H9 (cell line): ENCODE measurements around the gene RGR. TPM values are rescaled to one million over a fixed set of nuclear protein-coding genes. Genes with fewer than 3 reads are reported as not detected.

Source experiments
- DNase-seq: peaks from one replicate; pipeline ENCODE4 v3.0.0-alpha.2; 2017
- H2AFZ ChIP-seq: one replicate; pipeline ENCODE4 v1.6.1; 2013; ENCODE audit warnings: mild to moderate bottlenecking, low read length, control low read depth, moderate library complexity
- H2AK5ac ChIP-seq: 2 replicates; pipeline ENCODE4 v1.6.1; 2013; ENCODE audit warnings: low read length, control low read depth, mixed read lengths; ENCODE audit not compliant: insufficient read length
- H2BK120ac ChIP-seq: one replicate; pipeline ENCODE4 v1.6.1; 2013; ENCODE audit warnings: low read depth, mild to moderate bottlenecking, low read length, control low read depth, inconsistent platforms; ENCODE audit not compliant: poor library complexity, severe bottlenecking
- H2BK12ac ChIP-seq: 2 replicates; pipeline ENCODE4 v1.6.1; 2013; ENCODE audit warnings: low read length, control low read depth, mixed read lengths, low read depth; ENCODE audit not compliant: insufficient read length
- H2BK15ac ChIP-seq: 2 replicates; pipeline ENCODE4 v1.6.1; 2013; ENCODE audit warnings: low read depth, low read length, control low read depth
- H2BK20ac ChIP-seq: one replicate; pipeline ENCODE4 v1.6.1; 2013; ENCODE audit warnings: low read depth, mild to moderate bottlenecking, low read length, control low read depth, inconsistent platforms; ENCODE audit not compliant: poor library complexity, severe bottlenecking
- H2BK5ac ChIP-seq: 2 replicates; pipeline ENCODE4 v1.6.1; 2013; ENCODE audit warnings: low read length, control low read depth, mixed read lengths; ENCODE audit not compliant: insufficient read length
- H3K14ac ChIP-seq: 2 replicates; pipeline ENCODE4 v1.6.1; 2013; ENCODE audit warnings: low read length, control low read depth; ENCODE audit not compliant: insufficient read depth
- H3K18ac ChIP-seq: 2 replicates; pipeline ENCODE4 v1.6.1; 2013; ENCODE audit warnings: low read depth, mild to moderate bottlenecking, mixed read lengths, low read length, control low read depth; ENCODE audit not compliant: insufficient read length
- H3K23ac ChIP-seq: 2 replicates; pipeline ENCODE4 v1.6.1; 2013; ENCODE audit warnings: low read length, control low read depth, mixed read lengths, low read depth; ENCODE audit not compliant: insufficient read length
- H3K23me2 ChIP-seq: 2 replicates; pipeline ENCODE4 v1.6.1; 2013; ENCODE audit warnings: low read depth, mild to moderate bottlenecking, mixed read lengths, low read length, control low read depth; ENCODE audit not compliant: insufficient read length, poor library complexity, severe bottlenecking
- H3K27ac ChIP-seq: 2 replicates; pipeline ENCODE4 v1.5.1; 2013; ENCODE audit warnings: low read length, control low read depth, mixed read lengths, low read depth; ENCODE audit not compliant: insufficient read length
- H3K27me3 ChIP-seq: 2 replicates; pipeline ENCODE4 v1.6.1; 2013; ENCODE audit warnings: low read length, control low read depth, inconsistent platforms; ENCODE audit not compliant: insufficient read depth
- H3K4ac ChIP-seq: 2 replicates; pipeline ENCODE4 v1.6.1; 2013; ENCODE audit warnings: low read depth, mild to moderate bottlenecking, control low read depth, inconsistent platforms, low read length, moderate library complexity
- H3K4me1 ChIP-seq: 2 replicates; pipeline ENCODE4 v1.6.1; 2013; ENCODE audit warnings: low read length, control low read depth, inconsistent platforms; ENCODE audit not compliant: insufficient read depth
- H3K4me2 ChIP-seq: 2 replicates; pipeline ENCODE4 v1.6.1; 2013; ENCODE audit warnings: low read length, control low read depth, mixed read lengths; ENCODE audit not compliant: insufficient read length, insufficient read depth
- H3K56ac ChIP-seq: 2 replicates; pipeline ENCODE4 v1.6.1; 2013; ENCODE audit warnings: low read depth, mild to moderate bottlenecking, mixed read lengths, low read length, control low read depth; ENCODE audit not compliant: insufficient read length
- H3K79me1 ChIP-seq: 2 replicates; pipeline ENCODE4 v1.6.1; 2013; ENCODE audit warnings: low read depth, mild to moderate bottlenecking, moderate library complexity, low read length, control low read depth, inconsistent platforms; ENCODE audit not compliant: insufficient read depth, poor library complexity, severe bottlenecking
- H3K79me2 ChIP-seq: 2 replicates; pipeline ENCODE4 v1.6.1; 2013; ENCODE audit warnings: low read length, control low read depth, inconsistent platforms; ENCODE audit not compliant: insufficient read depth
- H3K9ac ChIP-seq: 2 replicates; pipeline ENCODE4 v1.6.1; 2013; ENCODE audit warnings: low read length, control low read depth, mixed read lengths; ENCODE audit not compliant: insufficient read length; ENCODE audit errors: extremely low read depth
- H3K9me3 ChIP-seq: one replicate; pipeline ENCODE4 v1.6.1; 2013; ENCODE audit warnings: low read depth, low read length, inconsistent platforms; ENCODE audit not compliant: control insufficient read depth
- H3T11ph ChIP-seq: one replicate; pipeline ENCODE4 v1.6.1; 2013; ENCODE audit warnings: mild to moderate bottlenecking, low read length, control low read depth, inconsistent platforms
- H4K20me1 ChIP-seq: one replicate; pipeline ENCODE4 v1.6.1; 2013; ENCODE audit not compliant: control insufficient read depth, insufficient read length, insufficient read depth
- H4K5ac ChIP-seq: 2 replicates; pipeline ENCODE4 v1.6.1; 2013; ENCODE audit warnings: low read depth, mild to moderate bottlenecking, mixed read lengths, low read length, control low read depth; ENCODE audit not compliant: insufficient read length
- H4K8ac ChIP-seq: replicated peaks from 2 replicates; pipeline ENCODE4 v1.6.1; 2013; ENCODE audit warnings: low read length, control low read depth, mixed read lengths, low read depth; ENCODE audit not compliant: insufficient read length
- H4K91ac ChIP-seq: 2 replicates; pipeline ENCODE4 v1.6.1; 2013; ENCODE audit warnings: low read depth, mild to moderate bottlenecking, moderate library complexity, mixed read lengths, low read length, control low read depth; ENCODE audit not compliant: insufficient read length
- H3K27ac Mint-ChIP-seq, 3 experiments: 2 replicates in 2 of 3; 3 replicates in 1 of 3; pipeline ENCODE4 v1.8.0; 2020 to 2021; ENCODE audit warnings: mixed read lengths in 3 of 3, mild to moderate bottlenecking in 1 of 3, moderate library complexity in 1 of 3
- H3K27me3 Mint-ChIP-seq: 2 replicates; pipeline ENCODE4 v1.8.0; 2021; ENCODE audit warnings: low read depth, mild to moderate bottlenecking, moderate library complexity, mixed read lengths
- H3K36me3 Mint-ChIP-seq, 3 experiments: 2 replicates in 2 of 3; 3 replicates in 1 of 3; pipeline ENCODE4 v1.8.0; 2020 to 2021; ENCODE audit warnings: low read depth in 3 of 3, mixed read lengths in 3 of 3; ENCODE audit not compliant: insufficient read depth in 1 of 3
- H3K4me1 Mint-ChIP-seq, 2 experiments: 2 replicates each; pipeline ENCODE4 v1.8.0; 2020; ENCODE audit warnings: mixed read lengths in 2 of 2
- H3K4me3 Mint-ChIP-seq, 2 experiments: 2 replicates in 1 of 2; 3 replicates in 1 of 2; pipeline ENCODE4 v1.8.0; 2020 to 2021; ENCODE audit warnings: mild to moderate bottlenecking in 2 of 2, mixed read lengths in 2 of 2, moderate library complexity in 1 of 2
- H3K9me3 Mint-ChIP-seq, 2 experiments: 2 replicates in 1 of 2; 3 replicates in 1 of 2; pipeline ENCODE4 v1.8.0; 2020; ENCODE audit warnings: mild to moderate bottlenecking in 2 of 2, mixed read lengths in 2 of 2, moderate library complexity in 1 of 2
- WGBS: extraction: QIAGEN DNeasy Blood & Tissue Kit; methylation state at CpG from one replicate; pipeline ENCODE4 v1.1.7; 2013; ENCODE audit warnings: missing lambda C conversion rate, low lambda C conversion rate, mixed read lengths; ENCODE audit not compliant: insufficient read length; ENCODE audit errors: extremely low coverage; 5-methylcytosine and 5-hydroxymethylcytosine counted together
- total RNA-seq: library from RNA; stranded (reverse); gene quantifications from 2 replicates; pipeline ENCODE4 v1.2.1, GENCODE V29; 2021
- TF ChIP-seq, protein P1 (sequence below): fragments of 200-600 bp; sonication (generic); conservative IDR thresholded peaks from 3 replicates; pipeline ENCODE4 v1.8.0; 2021; ENCODE audit warnings: antibody characterized with exemption, mild to moderate bottlenecking

RGR gene
- total RNA-seq, 1 experiment from 2014 or later = not detected

DNA sequence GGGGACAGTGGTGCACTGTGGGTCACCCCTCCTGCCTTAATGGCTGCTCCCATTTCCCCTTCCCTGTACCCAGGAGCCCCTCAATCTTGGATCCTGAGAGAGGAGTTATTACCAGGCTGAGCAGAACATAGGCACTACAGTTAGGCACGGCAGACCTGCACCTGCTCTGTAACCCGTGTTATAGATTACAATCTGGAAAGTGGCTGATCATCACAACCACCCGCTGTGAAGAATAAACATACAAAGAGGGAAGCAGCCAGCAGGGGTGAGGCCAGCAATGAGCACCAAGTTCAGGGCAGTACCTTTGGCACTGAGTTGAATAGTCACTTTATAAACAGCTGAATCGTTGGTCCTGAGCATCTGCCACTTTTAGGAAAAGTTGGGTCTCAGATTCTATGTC lies 48.8 kb upstream of the RGR start:
- Histone ChIP-seq H3K56ac (no peak overlapping the region), H4K20me1 (no peaks in the 10 kb centered on the region), H3K4me1 (no peaks in the 10 kb centered on the region; the same call in 1 of the 2 replicates), H2BK15ac (no peak overlapping the region), H3K23me2 (peaks cover 12% of the 10 kb centered on the region), H3K4ac (no peak overlapping the region), H3K23ac (no peak overlapping the region), H3K27ac (no peak overlapping the region), H2AK5ac (no peak overlapping the region), H3K18ac (no peak overlapping the region), H2AFZ (no peak overlapping the region), H2BK120ac (no peak overlapping the region), H3K79me2 (no peaks in the 10 kb centered on the region), H3K79me1 (no peaks in the 10 kb centered on the region), H4K91ac (no peak overlapping the region), H2BK20ac (no peak overlapping the region), H3K4me2 (no peak overlapping the region), H4K5ac (no peak overlapping the region), H3K9ac (no peak overlapping the region), H3K9me3 (no peaks in the 10 kb centered on the region), H2BK12ac (no peak overlapping the region), H2BK5ac (no peak overlapping the region), H3T11ph (no peak overlapping the region), H3K14ac (no peak overlapping the region), H4K8ac (no peak overlapping the region), H3K27me3 (peaks cover 17% of the 10 kb centered on the region)
- no peak for DNase-seq
- WGBS = no CpG with 5 or more reads among the region's 4 CpGs
- Mint-ChIP-seq H3K36me3 (peaks cover 0 to 2% (median 0%) of the 10 kb centered on the region in 3 experiments; a peak in 3 of 7 replicates), H3K4me1 (peaks cover 7 to 9% of the 10 kb centered on the region in 2 experiments), H3K27me3 (peaks cover 60% of the 10 kb centered on the region), H3K4me3 (no peak overlapping the region; a peak in 2 of 5 replicates), H3K27ac (no peak overlapping the region), H3K9me3 (no peaks in the 10 kb centered on the region)
- TF ChIP-seq, protein P1, sequence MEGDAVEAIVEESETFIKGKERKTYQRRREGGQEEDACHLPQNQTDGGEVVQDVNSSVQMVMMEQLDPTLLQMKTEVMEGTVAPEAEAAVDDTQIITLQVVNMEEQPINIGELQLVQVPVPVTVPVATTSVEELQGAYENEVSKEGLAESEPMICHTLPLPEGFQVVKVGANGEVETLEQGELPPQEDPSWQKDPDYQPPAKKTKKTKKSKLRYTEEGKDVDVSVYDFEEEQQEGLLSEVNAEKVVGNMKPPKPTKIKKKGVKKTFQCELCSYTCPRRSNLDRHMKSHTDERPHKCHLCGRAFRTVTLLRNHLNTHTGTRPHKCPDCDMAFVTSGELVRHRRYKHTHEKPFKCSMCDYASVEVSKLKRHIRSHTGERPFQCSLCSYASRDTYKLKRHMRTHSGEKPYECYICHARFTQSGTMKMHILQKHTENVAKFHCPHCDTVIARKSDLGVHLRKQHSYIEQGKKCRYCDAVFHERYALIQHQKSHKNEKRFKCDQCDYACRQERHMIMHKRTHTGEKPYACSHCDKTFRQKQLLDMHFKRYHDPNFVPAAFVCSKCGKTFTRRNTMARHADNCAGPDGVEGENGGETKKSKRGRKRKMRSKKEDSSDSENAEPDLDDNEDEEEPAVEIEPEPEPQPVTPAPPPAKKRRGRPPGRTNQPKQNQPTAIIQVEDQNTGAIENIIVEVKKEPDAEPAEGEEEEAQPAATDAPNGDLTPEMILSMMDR = no peak
